Measurements from ENCODE around the gene LHFPL2. TPM values are rescaled to one million over a fixed set of nuclear protein-coding genes. Genes with fewer than 3 reads are reported as not detected.

Gene LHFPL2
- total and polyA plus RNA-seq, 7 donors: 1.1 to 6.4 (median 3.6) TPM

DNA sequence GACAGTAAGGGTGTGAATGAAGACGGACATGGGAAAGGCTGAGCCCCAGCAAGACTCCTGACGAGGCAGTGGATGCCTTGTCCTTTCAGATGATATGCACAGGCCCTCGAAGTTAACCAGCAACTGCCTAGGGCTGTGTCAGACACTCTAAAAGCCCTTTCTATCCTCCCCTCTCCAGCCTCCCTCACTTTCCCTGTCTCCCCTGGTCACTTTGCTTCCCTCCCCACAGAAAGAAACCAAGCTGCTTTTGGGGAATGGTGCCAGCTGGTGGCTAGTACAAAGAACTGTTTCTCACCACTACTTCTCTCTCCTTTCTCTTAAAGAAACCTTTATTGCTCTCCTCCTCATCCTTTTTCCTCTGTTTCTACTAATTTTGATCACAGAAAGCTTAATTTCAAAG lies 21.4 kb downstream of the LHFPL2 start:
- Histone ChIP-seq H3K9me3 (no peaks in the 10 kb centered on the region), H3K36me3 (ENCODE audit: insufficient read depth in 1 of 2, low read depth in 1 of 2) (peaks cover 0 to 16% of the 10 kb centered on the region in 2 donors), H3K4me1 (peaks cover 6% of the 10 kb centered on the region), H3K27me3 (ENCODE audit: insufficient read depth in 3 of 3, low read length in 2 of 3) (no peaks in the 10 kb centered on the region), H3K4me3 (no peak overlapping the region), H3K27ac (no peak overlapping the region)
- TF ChIP-seq CTCF (IDR thresholded peaks at IDR 0.05): no peak
- DNase-seq (no peak), ATAC-seq (no peak)
- 91 to 96% (median 92%) methylated on average over 3 of the region's 3 CpGs for WGBS, 3 donors
- intact Hi-C loops (cut with DNase I): no loop called here

DNA sequence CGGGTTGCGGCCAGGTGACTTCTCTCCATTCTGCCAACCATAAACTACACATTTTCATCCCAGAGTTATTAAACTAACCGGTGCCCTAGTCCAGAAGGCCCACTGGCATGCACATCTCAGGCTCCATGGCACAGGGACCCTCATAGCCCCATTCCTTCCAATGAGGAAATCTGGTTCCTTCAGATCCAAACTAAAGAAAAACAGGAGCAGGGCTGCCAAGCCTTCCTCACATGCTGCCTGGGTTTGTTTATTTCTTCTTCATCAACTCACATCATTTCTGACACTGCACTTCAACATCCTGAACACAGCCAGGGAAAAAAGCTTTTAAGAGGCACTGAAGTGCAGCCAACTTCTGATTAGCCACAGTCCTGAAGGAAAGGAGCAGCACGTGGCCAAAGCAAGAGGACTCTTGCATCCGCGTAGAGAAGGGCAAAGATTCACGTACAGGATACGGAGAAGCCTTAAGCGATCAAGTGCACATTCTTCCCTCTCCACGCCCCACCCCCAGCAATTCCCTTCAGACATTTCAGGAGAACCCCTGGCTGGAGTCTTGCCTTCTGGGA lies 22.5 kb downstream of the LHFPL2 start:
- no peak overlapping the region for H3K27ac ChIP-seq
- ATAC-seq (no peak), DNase-seq (no peak)
- H3K27me3 ChIP-seq (ENCODE audit: insufficient read depth in 3 of 3, low read length in 2 of 3): no peaks in the 10 kb centered on the region
- no peak for TF ChIP-seq CTCF (IDR thresholded peaks at IDR 0.05)
- H3K36me3 ChIP-seq (ENCODE audit: insufficient read depth in 1 of 2, low read depth in 1 of 2): peaks cover 0 to 7% of the 10 kb centered on the region in 2 donors
- peaks cover 6% of the 10 kb centered on the region for H3K4me1 ChIP-seq
- H3K9me3 ChIP-seq: no peaks in the 10 kb centered on the region
- WGBS, 3 donors: 62 to 71% (median 70%) methylated on average over 10 of the region's 10 CpGs
- H3K4me3 ChIP-seq: no peak overlapping the region
- intact Hi-C loops (cut with DNase I): no loop called here

DNA sequence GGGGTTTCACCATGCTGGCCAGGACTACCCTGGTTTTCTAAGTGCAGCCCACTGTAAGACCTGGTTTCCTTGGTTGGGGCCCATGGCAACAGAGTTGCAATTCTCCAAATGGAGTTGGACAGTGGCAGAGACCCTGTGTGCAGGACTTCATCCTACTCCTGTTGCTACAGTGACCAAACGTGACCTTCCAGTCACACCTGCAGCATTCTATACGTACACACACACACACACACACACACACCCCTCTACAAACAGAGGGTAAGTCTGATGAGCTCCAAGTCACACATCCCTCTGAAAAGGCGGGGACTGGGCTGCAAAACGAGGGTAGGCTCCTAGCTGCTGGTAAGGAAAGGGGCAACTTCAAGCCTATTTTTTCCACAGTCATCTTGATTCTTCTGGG lies 23.6 kb downstream of the LHFPL2 start:
- ATAC-seq: no peak
- TF ChIP-seq CTCF (IDR thresholded peaks at IDR 0.05): no peak
- H3K27me3 ChIP-seq (ENCODE audit: insufficient read depth in 3 of 3, low read length in 2 of 3): no peaks in the 10 kb centered on the region
- no peak overlapping the region for H3K4me3 ChIP-seq
- intact Hi-C loops (cut with DNase I): no loop called here
- peaks cover 6% of the 10 kb centered on the region for H3K4me1 ChIP-seq
- no peak for DNase-seq
- no peak overlapping the region for H3K27ac ChIP-seq
- 91 to 92% (median 92%) methylated on average over 4 of the region's 4 CpGs for WGBS, 3 donors
- peaks cover 3% of the 10 kb centered on the region for H3K9me3 ChIP-seq
- peaks cover 0 to 2% of the 10 kb centered on the region in 2 donors for H3K36me3 ChIP-seq (ENCODE audit: insufficient read depth in 1 of 2, low read depth in 1 of 2)

DNA sequence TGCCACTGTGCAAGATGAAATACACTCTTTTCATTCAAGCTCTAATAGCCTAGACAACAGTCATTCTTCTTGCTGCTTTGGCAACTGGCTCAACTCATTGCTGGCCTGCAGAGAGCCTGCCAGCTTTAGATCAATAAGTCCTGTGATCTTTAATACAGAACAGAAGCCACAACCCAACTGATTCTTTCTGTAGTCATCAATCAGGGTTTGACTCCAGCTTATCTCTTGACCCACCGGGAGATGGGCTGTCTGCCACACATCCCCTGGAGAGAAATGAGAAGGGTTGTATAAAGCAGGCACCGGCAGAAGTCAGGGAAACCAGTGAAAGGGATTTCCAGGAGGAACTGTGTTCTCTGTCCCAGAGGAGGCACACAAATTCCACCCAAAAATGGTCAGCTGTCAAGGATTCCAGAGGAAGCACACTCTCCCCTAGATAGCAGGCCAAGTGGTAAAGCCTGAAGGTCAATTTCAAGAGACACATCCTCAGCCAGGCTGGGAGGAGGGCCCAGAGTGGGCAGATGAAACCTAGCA lies 24.5 kb downstream of the LHFPL2 start:
- DNase-seq (no peak), ATAC-seq (peak in 1 of 4 donors; percentile 46)
- intact Hi-C loops (cut with DNase I): no loop called here
- Histone ChIP-seq H3K4me3 (no peak overlapping the region), H3K4me1 (peaks cover 6% of the 10 kb centered on the region), H3K9me3 (peaks cover 3% of the 10 kb centered on the region), H3K27me3 (ENCODE audit: insufficient read depth in 3 of 3, low read length in 2 of 3) (no peaks in the 10 kb centered on the region), H3K27ac (no peak overlapping the region), H3K36me3 (ENCODE audit: insufficient read depth in 1 of 2, low read depth in 1 of 2) (no peaks in the 10 kb centered on the region)
- no peak for TF ChIP-seq CTCF (IDR thresholded peaks at IDR 0.05)
- 13 to 33% (median 24%) methylated on average over 2 of the region's 2 CpGs for WGBS, 3 donors
